WERI-Rb-1 (cell line): ENCODE data around the gene FOXJ1.

ENCODE experiments used
- DNase-seq: peaks from one replicate; pipeline ENCODE4 v3.0.0-alpha.2; 2020
- H3K27ac ChIP-seq: fragments of 250-450 bp; sonication (Bioruptor Pico); 2 replicates; pipeline ENCODE4 v1.5.1; 2020; ENCODE audit warnings: mild to moderate bottlenecking, moderate library complexity
- H3K27me3 ChIP-seq: fragments of 250-450 bp; sonication (Bioruptor Pico); 2 replicates; pipeline ENCODE4 v1.5.1; 2021; ENCODE audit warnings: mild to moderate bottlenecking, low read depth, moderate library complexity; ENCODE audit not compliant: insufficient read depth, severe bottlenecking
- H3K36me3 ChIP-seq: fragments of 250-450 bp; sonication (Bioruptor Pico); 2 replicates; pipeline ENCODE4 v1.5.1; 2020; ENCODE audit warnings: mild to moderate bottlenecking, moderate library complexity
- H3K4me3 ChIP-seq: 2 replicates; pipeline ENCODE4 v1.5.1; 2011; ENCODE audit warnings: low read depth, mild to moderate bottlenecking, control low read depth, low read length
- H3K9me3 ChIP-seq: fragments of 250-450 bp; sonication (Bioruptor Pico); 2 replicates; pipeline ENCODE4 v1.5.1; 2021; ENCODE audit warnings: mild to moderate bottlenecking, moderate library complexity; ENCODE audit not compliant: severe bottlenecking
- CTCF ChIP-seq: IDR thresholded peaks from 2 replicates; pipeline ENCODE4 v1.5.1; 2011; ENCODE audit warnings: low read depth, mild to moderate bottlenecking, control low read depth, inconsistent platforms, low read length

The FOXJ1 gene

GRCh38 chr17:76086384-76086783, 54.7 kb downstream of the FOXJ1 start:
- Histone ChIP-seq H3K4me3 (no peak overlapping the region), H3K36me3 (peaks cover 95% of the 10 kb centered on the region), H3K27ac (no peak overlapping the region), H3K9me3 (no peaks in the 10 kb centered on the region), H3K27me3 (no peaks in the 10 kb centered on the region)
- no peak for DNase-seq
- TF ChIP-seq CTCF, result no peak
